Measurements from ENCODE around the gene ETV5.

The ETV5 gene

DNA sequence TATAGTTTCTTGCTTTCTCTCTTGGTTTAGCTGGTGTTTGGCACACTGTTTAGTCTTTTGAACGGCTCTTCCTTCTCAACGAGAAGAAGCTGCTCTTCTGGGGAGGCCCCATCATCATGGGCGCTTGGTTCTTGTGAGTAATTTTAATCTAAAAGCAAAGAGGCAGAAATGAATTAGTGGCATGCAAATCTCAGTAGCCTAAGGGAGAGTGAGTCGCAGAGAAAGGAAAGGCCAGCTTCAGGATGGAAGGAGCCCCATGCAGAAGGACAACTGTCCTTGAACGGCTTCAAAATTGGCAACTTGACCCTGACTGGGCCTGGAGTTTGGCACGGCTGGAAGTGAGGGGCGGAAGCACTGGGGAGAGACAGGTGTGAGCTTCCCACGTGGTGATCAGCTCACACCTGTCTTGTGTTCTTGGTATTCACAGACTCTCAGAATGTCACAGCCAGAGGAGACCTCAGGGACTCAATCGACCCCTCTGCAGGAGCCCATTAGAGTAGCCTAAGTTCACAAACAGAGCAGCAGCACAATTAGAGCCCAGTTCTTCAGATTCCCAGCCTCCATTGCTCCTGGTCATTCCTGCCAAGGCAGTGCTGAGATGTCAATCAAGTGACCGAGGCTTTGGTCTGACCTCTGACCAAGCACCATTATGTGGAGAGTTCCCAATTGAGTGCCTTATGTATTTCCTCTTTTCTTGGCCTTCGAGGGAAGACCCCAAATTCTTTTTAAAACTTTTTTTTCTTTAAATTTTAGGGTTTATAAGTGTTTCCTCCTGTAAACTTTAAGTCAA lies 41.3 kb upstream of the ETV5 start:
- no peak overlapping the region for H3K4me3 Mint-ChIP-seq
- H3K9me3 Mint-ChIP-seq: no peaks in the 10 kb centered on the region
- peaks cover 18% of the 10 kb centered on the region for H3K27me3 Mint-ChIP-seq (ENCODE audit: low read depth)
- no peaks in the 10 kb centered on the region for H3K36me3 Mint-ChIP-seq (ENCODE audit: low read depth)
- TF ChIP-seq, protein P1, sequence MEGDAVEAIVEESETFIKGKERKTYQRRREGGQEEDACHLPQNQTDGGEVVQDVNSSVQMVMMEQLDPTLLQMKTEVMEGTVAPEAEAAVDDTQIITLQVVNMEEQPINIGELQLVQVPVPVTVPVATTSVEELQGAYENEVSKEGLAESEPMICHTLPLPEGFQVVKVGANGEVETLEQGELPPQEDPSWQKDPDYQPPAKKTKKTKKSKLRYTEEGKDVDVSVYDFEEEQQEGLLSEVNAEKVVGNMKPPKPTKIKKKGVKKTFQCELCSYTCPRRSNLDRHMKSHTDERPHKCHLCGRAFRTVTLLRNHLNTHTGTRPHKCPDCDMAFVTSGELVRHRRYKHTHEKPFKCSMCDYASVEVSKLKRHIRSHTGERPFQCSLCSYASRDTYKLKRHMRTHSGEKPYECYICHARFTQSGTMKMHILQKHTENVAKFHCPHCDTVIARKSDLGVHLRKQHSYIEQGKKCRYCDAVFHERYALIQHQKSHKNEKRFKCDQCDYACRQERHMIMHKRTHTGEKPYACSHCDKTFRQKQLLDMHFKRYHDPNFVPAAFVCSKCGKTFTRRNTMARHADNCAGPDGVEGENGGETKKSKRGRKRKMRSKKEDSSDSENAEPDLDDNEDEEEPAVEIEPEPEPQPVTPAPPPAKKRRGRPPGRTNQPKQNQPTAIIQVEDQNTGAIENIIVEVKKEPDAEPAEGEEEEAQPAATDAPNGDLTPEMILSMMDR (IDR thresholded peaks at IDR 0.05; ENCODE audit: unreplicated experiment in 3 of 3): no peak
- H3K27ac Mint-ChIP-seq: no peak overlapping the region
- H3K4me1 Mint-ChIP-seq: peaks cover 5% of the 10 kb centered on the region

DNA sequence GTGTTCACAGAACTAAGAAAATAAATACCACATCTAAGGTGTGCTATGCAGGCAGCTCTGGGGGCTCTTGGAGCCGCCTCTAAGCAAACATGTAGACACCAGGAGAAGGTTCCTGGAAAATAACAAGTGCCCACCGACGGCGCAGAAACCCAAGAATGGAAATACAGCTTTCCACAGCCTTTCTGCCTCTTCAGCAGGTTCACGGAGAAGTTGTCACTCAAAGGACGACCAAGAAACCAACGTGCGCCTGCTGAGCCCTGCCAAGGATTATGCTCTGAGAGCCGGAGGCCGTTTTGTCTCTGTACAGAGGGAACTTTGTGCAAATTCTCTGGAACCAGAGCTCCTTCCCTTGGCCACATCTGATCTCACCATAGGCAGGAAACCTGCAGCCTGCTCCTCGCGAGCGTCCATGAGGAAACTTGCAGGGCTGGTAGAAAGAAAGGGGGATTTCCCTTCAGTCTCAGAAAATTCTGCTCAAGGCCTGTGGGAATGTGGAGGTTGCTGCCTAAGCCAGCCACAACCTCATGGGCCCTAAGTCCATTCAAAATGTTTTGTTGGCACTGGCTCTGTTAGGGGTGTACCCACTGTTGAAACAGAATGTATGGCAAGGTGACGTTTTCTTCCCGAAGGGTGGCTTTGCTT lies 40.6 kb upstream of the ETV5 start:
- no peak overlapping the region for H3K27ac Mint-ChIP-seq
- no peak overlapping the region for H3K4me3 Mint-ChIP-seq
- no peaks in the 10 kb centered on the region for H3K36me3 Mint-ChIP-seq (ENCODE audit: low read depth)
- peaks cover 5% of the 10 kb centered on the region for H3K4me1 Mint-ChIP-seq
- H3K27me3 Mint-ChIP-seq (ENCODE audit: low read depth): peaks cover 17% of the 10 kb centered on the region
- TF ChIP-seq, protein P1 (IDR thresholded peaks at IDR 0.05; ENCODE audit: unreplicated experiment in 3 of 3): no peak
- H3K9me3 Mint-ChIP-seq: no peaks in the 10 kb centered on the region

DNA sequence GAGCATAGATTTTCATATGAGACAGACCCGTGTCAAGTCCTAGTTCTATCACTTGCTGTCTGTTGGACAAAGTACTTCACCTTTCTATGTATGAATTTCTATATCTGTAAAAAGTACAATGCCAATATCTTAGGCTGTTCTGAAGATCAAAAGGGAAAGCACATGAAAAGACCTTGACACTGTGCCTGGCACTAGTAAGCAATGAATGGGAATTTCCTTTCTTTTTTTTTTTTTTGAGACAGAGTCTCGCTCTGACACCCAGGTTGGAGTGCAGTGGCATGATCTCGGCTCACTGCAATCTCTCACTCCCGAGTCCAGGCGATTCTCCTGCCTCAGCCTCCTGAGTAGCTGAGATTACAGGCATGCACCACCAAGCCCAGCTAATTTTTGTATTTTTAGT lies 35.4 kb upstream of the ETV5 start:
- H3K4me1 Mint-ChIP-seq: peaks cover 24% of the 10 kb centered on the region
- no peak overlapping the region for H3K27ac Mint-ChIP-seq
- H3K4me3 Mint-ChIP-seq: no peak overlapping the region
- TF ChIP-seq, protein P1 (IDR thresholded peaks at IDR 0.05; ENCODE audit: unreplicated experiment in 3 of 3): no peak
- peaks cover 5% of the 10 kb centered on the region for H3K27me3 Mint-ChIP-seq (ENCODE audit: low read depth)
- H3K36me3 Mint-ChIP-seq (ENCODE audit: low read depth): no peaks in the 10 kb centered on the region
- H3K9me3 Mint-ChIP-seq: no peaks in the 10 kb centered on the region

DNA sequence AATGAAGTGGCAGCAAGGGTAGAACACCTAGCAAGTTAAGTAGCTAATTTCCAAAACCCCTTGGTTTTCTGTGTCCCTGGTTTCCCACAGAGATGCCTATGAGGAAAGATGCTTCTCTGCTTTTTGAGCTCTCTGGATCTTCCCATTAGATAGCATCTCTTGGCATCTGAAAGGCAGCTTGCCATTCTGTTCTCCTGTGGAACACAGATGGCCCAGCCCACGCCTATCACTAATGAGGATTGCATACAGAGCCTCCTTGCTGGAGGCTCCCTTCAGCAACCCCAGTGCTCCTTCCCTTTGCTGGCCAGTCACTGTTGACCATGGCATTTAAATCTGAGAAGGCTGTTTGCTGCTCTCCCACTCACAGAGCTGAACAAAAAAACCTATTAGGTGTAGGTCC lies 34.4 kb upstream of the ETV5 start:
- Mint-ChIP-seq H3K27me3 (ENCODE audit: low read depth) (peaks cover 5% of the 10 kb centered on the region), H3K9me3 (no peaks in the 10 kb centered on the region), H3K27ac (no peak overlapping the region), H3K4me1 (peaks cover 24% of the 10 kb centered on the region), H3K4me3 (no peak overlapping the region), H3K36me3 (ENCODE audit: low read depth) (no peaks in the 10 kb centered on the region)
- TF ChIP-seq, protein P1 (IDR thresholded peaks at IDR 0.05; ENCODE audit: unreplicated experiment in 3 of 3): no peak

DNA sequence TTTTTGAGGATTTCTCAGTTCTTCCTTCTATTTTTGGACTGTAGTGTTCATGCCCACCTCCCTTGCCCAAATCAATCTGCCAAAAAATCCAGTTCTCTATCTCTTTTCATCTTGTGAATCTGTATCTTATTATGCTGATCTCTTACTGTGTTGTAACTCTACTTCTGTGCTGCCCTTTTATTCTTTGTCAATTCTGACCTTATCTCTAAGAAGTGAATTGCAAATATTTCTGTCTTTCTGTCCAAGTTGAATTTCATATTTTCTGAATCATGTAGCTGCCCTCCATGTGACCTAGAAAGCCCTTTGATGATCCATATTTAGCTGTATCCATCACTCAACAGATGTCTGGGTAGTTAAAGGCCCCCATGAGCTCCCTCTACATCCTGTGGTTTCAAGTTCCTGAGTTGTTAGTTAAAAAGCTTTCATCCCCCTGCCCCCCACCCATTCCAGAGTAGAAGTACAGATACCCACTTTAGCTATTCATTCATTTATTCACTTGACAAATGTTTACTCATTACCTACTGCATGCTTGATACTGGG lies 33.6 kb upstream of the ETV5 start:
- no peak overlapping the region for H3K4me3 Mint-ChIP-seq
- peaks cover 5% of the 10 kb centered on the region for H3K27me3 Mint-ChIP-seq (ENCODE audit: low read depth)
- TF ChIP-seq, protein P1 (IDR thresholded peaks at IDR 0.05; ENCODE audit: unreplicated experiment in 3 of 3): no peak
- peaks cover 24% of the 10 kb centered on the region for H3K4me1 Mint-ChIP-seq
- no peaks in the 10 kb centered on the region for H3K9me3 Mint-ChIP-seq
- H3K36me3 Mint-ChIP-seq (ENCODE audit: low read depth): no peaks in the 10 kb centered on the region
- peak overlapping the region in 1 of 3 experiments; percentile 66 for H3K27ac Mint-ChIP-seq
